AG04450 (cell line): ENCODE measurements around the gene OLFM3. TPM values are rescaled to one million over a fixed set of nuclear protein-coding genes. Genes with fewer than 3 reads are reported as not detected.

Source experiments
- CTCF ChIA-PET: fragments of 300-600, 350-600 bp; formaldehyde crosslinking; extraction: SDS; loops from one replicate; lab custom pipeline; 2022; ENCODE audit warnings: antibody characterized with exemption, inconsistent platforms; lab: Charles Lee
- POLR2A ChIA-PET: fragments of 350-600 bp; formaldehyde crosslinking; extraction: SDS; loops from one replicate; lab custom pipeline; 2021; ENCODE audit warnings: antibody characterized with exemption, inconsistent platforms; lab: Yijun Ruan, JAX
- DNase-seq: peaks from one replicate; pipeline ENCODE4 v3.0.0-alpha.2; 2011; ENCODE audit warnings: low read depth, low spot score
- H3K27ac ChIP-seq: one replicate; pipeline ENCODE4 v1.5.1; 2012; ENCODE audit warnings: low read depth, low read length, control low read depth
- H3K27me3 ChIP-seq: one replicate; pipeline ENCODE4 v1.6.0; 2012; ENCODE audit warnings: low read length; ENCODE audit not compliant: control insufficient read depth, insufficient read depth
- H3K4me3 ChIP-seq: 2 replicates; pipeline ENCODE4 v1.5.1; 2011; ENCODE audit warnings: mild to moderate bottlenecking, low read depth, low read length, control low read depth
- H3K9me3 ChIP-seq: 2 replicates; pipeline ENCODE4 v1.5.1; 2012; ENCODE audit warnings: low read length; ENCODE audit not compliant: control insufficient read depth, insufficient read depth
- polyA plus RNA-seq: library from polyadenylated mRNA; depleted of rRNA; stranded (reverse); fragments of >200 nt; gene quantifications from 2 replicates; pipeline ENCODE4 v1.2.3, GENCODE V29; 2011
- TF ChIP-seq, protein P1 (sequence below): IDR thresholded peaks from 2 replicates; pipeline ENCODE4 v1.5.1; 2011; ENCODE audit warnings: low read depth, low read length, control low read depth, inconsistent platforms

OLFM3 gene
- polyA plus RNA-seq, 1 experiment, result not detected

DNA sequence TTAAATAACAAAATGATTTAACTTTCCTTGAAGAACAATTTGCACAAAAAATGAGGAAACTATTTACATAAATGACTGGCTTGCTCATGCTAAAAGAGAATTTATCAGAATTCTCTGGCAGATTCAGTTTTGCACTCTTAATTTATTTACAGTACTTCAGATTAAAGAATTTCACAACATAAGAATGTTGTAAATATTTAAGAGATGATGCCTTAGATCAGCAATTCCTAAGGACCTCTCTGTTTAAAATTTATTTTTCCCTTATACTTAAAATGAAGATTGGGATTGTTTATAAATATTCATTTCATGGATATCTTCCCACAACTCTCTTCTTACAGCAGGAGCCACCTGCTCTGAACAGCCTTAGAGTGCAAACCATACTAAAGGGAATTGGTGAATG is 120.8 kb downstream of the OLFM3 start:
- CTCF ChIA-PET, result no interaction called here
- H3K9me3 ChIP-seq, result no peaks in the 10 kb centered on the region
- H3K27ac ChIP-seq, result no peak overlapping the region
- H3K27me3 ChIP-seq, result no peaks in the 10 kb centered on the region
- no peak overlapping the region for H3K4me3 ChIP-seq
- no peak for DNase-seq
- TF ChIP-seq, protein P1, sequence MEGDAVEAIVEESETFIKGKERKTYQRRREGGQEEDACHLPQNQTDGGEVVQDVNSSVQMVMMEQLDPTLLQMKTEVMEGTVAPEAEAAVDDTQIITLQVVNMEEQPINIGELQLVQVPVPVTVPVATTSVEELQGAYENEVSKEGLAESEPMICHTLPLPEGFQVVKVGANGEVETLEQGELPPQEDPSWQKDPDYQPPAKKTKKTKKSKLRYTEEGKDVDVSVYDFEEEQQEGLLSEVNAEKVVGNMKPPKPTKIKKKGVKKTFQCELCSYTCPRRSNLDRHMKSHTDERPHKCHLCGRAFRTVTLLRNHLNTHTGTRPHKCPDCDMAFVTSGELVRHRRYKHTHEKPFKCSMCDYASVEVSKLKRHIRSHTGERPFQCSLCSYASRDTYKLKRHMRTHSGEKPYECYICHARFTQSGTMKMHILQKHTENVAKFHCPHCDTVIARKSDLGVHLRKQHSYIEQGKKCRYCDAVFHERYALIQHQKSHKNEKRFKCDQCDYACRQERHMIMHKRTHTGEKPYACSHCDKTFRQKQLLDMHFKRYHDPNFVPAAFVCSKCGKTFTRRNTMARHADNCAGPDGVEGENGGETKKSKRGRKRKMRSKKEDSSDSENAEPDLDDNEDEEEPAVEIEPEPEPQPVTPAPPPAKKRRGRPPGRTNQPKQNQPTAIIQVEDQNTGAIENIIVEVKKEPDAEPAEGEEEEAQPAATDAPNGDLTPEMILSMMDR, result no peak
- POLR2A ChIA-PET, result no interaction called here

DNA sequence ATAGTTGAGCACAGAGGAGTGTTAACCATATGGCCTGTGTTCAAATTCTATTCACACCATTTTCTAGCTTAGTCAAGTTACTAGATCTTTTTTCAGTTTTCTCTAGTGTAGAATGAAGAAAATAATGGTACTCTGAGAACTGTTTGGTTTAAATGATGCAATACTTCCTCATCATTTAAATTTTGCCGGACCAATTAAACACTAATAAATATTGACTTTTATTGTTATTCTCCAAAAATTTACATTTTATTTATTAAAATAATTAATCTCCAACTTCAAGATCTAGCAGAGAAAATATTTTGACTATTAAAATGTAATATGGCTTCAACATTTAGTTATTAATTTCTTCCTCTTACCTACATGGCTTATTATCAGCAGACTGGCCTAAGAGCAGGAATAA is 123.1 kb downstream of the OLFM3 start:
- Histone ChIP-seq H3K4me3 (no peak overlapping the region), H3K9me3 (no peaks in the 10 kb centered on the region), H3K27me3 (no peaks in the 10 kb centered on the region), H3K27ac (no peak overlapping the region)
- ChIA-PET CTCF (no interaction called here), POLR2A (no interaction called here)
- no peak for DNase-seq
- TF ChIP-seq, protein P1, result no peak

DNA sequence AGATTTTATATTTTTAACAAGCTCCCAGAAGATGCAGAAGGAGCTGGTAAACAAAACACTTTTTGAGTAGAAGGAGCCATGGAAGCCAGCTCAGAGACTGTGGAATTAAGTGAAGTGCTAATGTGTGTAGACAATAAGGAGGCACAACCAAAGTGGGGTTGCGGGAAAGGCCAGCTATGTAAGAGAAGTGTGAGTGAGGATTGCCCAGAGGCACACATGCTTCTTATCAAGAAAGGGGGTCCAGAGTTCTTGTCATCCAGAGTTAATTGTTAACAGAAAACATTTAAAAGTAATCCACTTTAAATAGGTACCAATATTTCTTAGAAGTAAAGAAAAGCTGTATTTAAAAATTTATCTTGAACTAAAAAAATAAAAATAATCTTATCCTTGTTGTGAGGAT is 136.8 kb downstream of the OLFM3 start:
- TF ChIP-seq, protein P1, result no peak
- CTCF ChIA-PET, result no interaction called here

DNA sequence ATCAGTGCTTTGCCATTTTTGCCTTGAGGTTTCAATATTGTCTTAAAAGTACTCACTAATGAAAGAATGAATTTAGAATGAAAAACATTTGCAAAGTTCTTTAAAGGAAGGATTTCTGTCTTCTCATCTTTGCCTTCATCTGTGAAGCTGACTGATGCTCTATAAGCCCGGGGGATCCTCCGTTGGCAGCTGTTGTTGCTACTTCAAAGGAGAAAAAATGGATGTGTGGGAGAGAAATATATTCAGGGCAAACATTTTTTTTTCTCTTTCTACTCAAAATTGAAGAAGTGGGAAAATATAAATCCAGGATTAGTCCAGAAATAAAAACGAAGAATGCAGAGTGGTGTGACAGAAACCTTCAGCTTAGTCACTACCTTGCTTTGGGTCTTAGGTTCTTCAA is 142.5 kb downstream of the OLFM3 start:
- H3K27me3 ChIP-seq, result no peaks in the 10 kb centered on the region
- no peaks in the 10 kb centered on the region for H3K9me3 ChIP-seq
- H3K4me3 ChIP-seq, result no peak overlapping the region
- CTCF ChIA-PET, result no interaction called here
- H3K27ac ChIP-seq, result no peak overlapping the region
- DNase-seq, result no peak
- TF ChIP-seq, protein P1, result no peak
- POLR2A ChIA-PET, result no interaction called here

More for the DNA sequence above, 136.8 kb downstream of the OLFM3 start:
- no peaks in the 10 kb centered on the region for H3K27me3 ChIP-seq
- POLR2A ChIA-PET, result no interaction called here
- no peak overlapping the region for H3K4me3 ChIP-seq
- H3K9me3 ChIP-seq, result no peaks in the 10 kb centered on the region
- no peak overlapping the region for H3K27ac ChIP-seq
- DNase-seq, result no peak

DNA sequence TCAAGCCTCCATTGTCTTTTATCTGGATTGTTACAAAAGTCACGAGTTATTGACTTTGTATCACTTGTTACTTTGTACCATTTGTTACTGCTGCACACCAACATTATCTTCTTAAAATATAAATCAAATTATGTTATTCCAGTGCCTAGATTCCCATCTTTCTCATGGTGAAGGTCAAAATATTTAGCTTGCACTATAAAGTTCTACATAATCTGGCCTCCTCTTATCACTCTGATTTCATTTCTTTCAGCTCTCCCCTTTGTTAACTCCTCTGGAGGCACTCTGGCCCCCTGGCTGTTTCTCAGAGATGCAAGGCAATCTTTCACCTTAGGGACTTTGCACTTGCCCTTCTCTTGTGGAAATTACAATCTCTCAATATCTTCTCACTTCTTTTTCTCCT is 143.8 kb downstream of the OLFM3 start:
- POLR2A ChIA-PET, result no interaction called here
- DNase-seq, result no peak

More for the DNA sequence above, 143.8 kb downstream of the OLFM3 start:
- H3K4me3 ChIP-seq, result no peak overlapping the region
- CTCF ChIA-PET, result no interaction called here
- no peaks in the 10 kb centered on the region for H3K9me3 ChIP-seq
- TF ChIP-seq, protein P1, result no peak
- H3K27me3 ChIP-seq, result no peaks in the 10 kb centered on the region
- no peak overlapping the region for H3K27ac ChIP-seq
